ENCODE measurements around the gene NDUFC2. TPM values are rescaled to one million over a fixed set of nuclear protein-coding genes. Genes with fewer than 3 reads are reported as not detected.
"Not testable (repeated sequence)": the region's sequence is repeated elsewhere in the genome, so short reads cannot be mapped to it uniquely, and the experiment has no call there.

Gene NDUFC2
- total and polyA plus RNA-seq, 2 experiments from 2014 or later, result 122 to 711 TPM

- H3K27me3 ChIP-seq (ENCODE audit: insufficient read depth), result no peaks in the 10 kb centered on the region
- DNase-seq (ENCODE audit: low spot score) (no peak), ATAC-seq (no peak)
- no peaks in the 10 kb centered on the region for H3K9me2 ChIP-seq (ENCODE audit: insufficient read depth)
- Mint-ChIP-seq H3K4me1 (no peaks in the 10 kb centered on the region), H3K4me3 (no peak overlapping the region), H3K27me3 (ENCODE audit: insufficient read depth, low read depth, poor library complexity) (peaks cover 3% of the 10 kb centered on the region), H3K9me3 (no peaks in the 10 kb centered on the region), H3K36me3 (ENCODE audit: low read depth) (peaks cover 22% of the 10 kb centered on the region), H3K27ac (no peak overlapping the region)
- H2AFZ ChIP-seq, result no peak overlapping the region
- H3F3A ChIP-seq (replicated peaks; ENCODE audit: low read depth), result no peaks in the 10 kb centered on the region
- no peak overlapping the region for H3K4me3 ChIP-seq
- no peak overlapping the region for H3K27ac ChIP-seq (ENCODE audit: low read depth)
- no peaks in the 10 kb centered on the region; the same call in none of the 2 replicates for H3K36me3 ChIP-seq (ENCODE audit: insufficient read depth)
- no peaks in the 10 kb centered on the region for H3K4me1 ChIP-seq (ENCODE audit: insufficient read depth)
- TF ChIP-seq REST (IDR thresholded peaks at IDR 0.05; ENCODE audit: unreplicated experiment) (no peak), ETS1 (IDR thresholded peaks at IDR 0.05) (no peak), ZNF114 (CRISPR knock-in tag; IDR thresholded peaks at IDR 0.05) (no peak), EZH2phosphoT487 (IDR thresholded peaks at IDR 0.05; ENCODE audit: unreplicated experiment) (no peak)
- H3K4me2 ChIP-seq, result no peak overlapping the region
- H4K20me1 ChIP-seq (replicated peaks; ENCODE audit: insufficient read depth), result no peaks in the 10 kb centered on the region; the same call in 1 of the 2 replicates
- H3K79me2 ChIP-seq (replicated peaks; ENCODE audit: insufficient read depth), result no peaks in the 10 kb centered on the region
Measured at GRCh38 chr11:78094250-78094649, 14.6 kb upstream of the NDUFC2 start.

- not testable (repeated sequence) for ATAC-seq; H2AFZ ChIP-seq; DNase-seq (ENCODE audit: low spot score); H3F3A ChIP-seq (replicated peaks; ENCODE audit: low read depth); H3K27ac Mint-ChIP-seq; H3K9me3 Mint-ChIP-seq; H3K4me1 ChIP-seq (ENCODE audit: insufficient read depth); H3K36me3 Mint-ChIP-seq (ENCODE audit: low read depth); H3K4me3 ChIP-seq; H3K27ac ChIP-seq (ENCODE audit: low read depth); H3K9me2 ChIP-seq (ENCODE audit: insufficient read depth); H3K27me3 ChIP-seq (ENCODE audit: insufficient read depth); H4K20me1 ChIP-seq (replicated peaks; ENCODE audit: insufficient read depth); H3K36me3 ChIP-seq (ENCODE audit: insufficient read depth); H3K27me3 Mint-ChIP-seq (ENCODE audit: insufficient read depth, low read depth, poor library complexity); H3K79me2 ChIP-seq (replicated peaks; ENCODE audit: insufficient read depth); H3K4me2 ChIP-seq; H3K4me3 Mint-ChIP-seq; H3K4me1 Mint-ChIP-seq
Measured at GRCh38 chr11:78086521-78087074, 6.9 kb upstream of the NDUFC2 start.

- Histone ChIP-seq H2AFZ (no peak overlapping the region), H3K27ac (ENCODE audit: low read depth) (no peak overlapping the region), H4K20me1 (replicated peaks; ENCODE audit: insufficient read depth) (no peaks in the 10 kb centered on the region), H3K9me2 (ENCODE audit: insufficient read depth) (0 out of 2 replicates have a peak, but pooled peaks cover 4% of the 10 kb centered on the region), H3K4me1 (ENCODE audit: insufficient read depth) (no peaks in the 10 kb centered on the region), H3K4me2 (no peak overlapping the region), H3K4me3 (no peak overlapping the region), H3K27me3 (ENCODE audit: insufficient read depth) (no peaks in the 10 kb centered on the region), H3K79me2 (replicated peaks; ENCODE audit: insufficient read depth) (no peaks in the 10 kb centered on the region), H3F3A (replicated peaks; ENCODE audit: low read depth) (no peaks in the 10 kb centered on the region), H3K36me3 (ENCODE audit: insufficient read depth) (no peaks in the 10 kb centered on the region)
- no peak overlapping the region for H3K27ac Mint-ChIP-seq
- H3K27me3 Mint-ChIP-seq (ENCODE audit: insufficient read depth, low read depth, poor library complexity), result no peaks in the 10 kb centered on the region
- no peaks in the 10 kb centered on the region for H3K9me3 Mint-ChIP-seq
- H3K36me3 Mint-ChIP-seq (ENCODE audit: low read depth), result no peaks in the 10 kb centered on the region
- H3K4me3 Mint-ChIP-seq, result no peak overlapping the region
- no peaks in the 10 kb centered on the region; the same call in 2 of the 3 replicates for H3K4me1 Mint-ChIP-seq
- ATAC-seq (no peak), DNase-seq (ENCODE audit: low spot score) (no peak)
- TF ChIP-seq EZH2phosphoT487 (IDR thresholded peaks at IDR 0.05; ENCODE audit: unreplicated experiment) (no peak), NANOG (IDR thresholded peaks at IDR 0.05; ENCODE audit: borderline replicate concordance) (no peak), EZH2 (IDR thresholded peaks at IDR 0.05; ENCODE audit: low read depth, unreplicated experiment) (no peak), REST (IDR thresholded peaks at IDR 0.05; ENCODE audit: unreplicated experiment) (no peak), CTCF (conservative IDR thresholded peaks at IDR 0.05; ENCODE audit: low read depth in 2 of 2) (no peak), JUNB (IDR thresholded peaks at IDR 0.05; ENCODE audit: unreplicated experiment) (no peak), POLR2AphosphoS5 (IDR thresholded peaks at IDR 0.05; ENCODE audit: low read depth) (no peak)
Measured at GRCh38 chr11:78085972-78086371, 6.3 kb upstream of the NDUFC2 start.
